Cardiac fibroblast (primary cell): ENCODE measurements around the gene IER5L.

Source experiments
- DNase-seq, 2 donors: peaks; one replicate each; pipeline versions ENCODE4 v3.0.0 to v3.0.0-alpha.2; 2010; ENCODE audit warnings: low read depth in 2 of 2
- H3K4me3 ChIP-seq, 2 donors: replicated peaks in 1 of 2; 1 replicate in 1 of 2; 2 replicates in 1 of 2; pipeline ENCODE4 v1.5.1; 2011; ENCODE audit warnings: low read depth in 2 of 2, low read length in 2 of 2, mild to moderate bottlenecking in 2 of 2, moderate library complexity in 1 of 2
- TF ChIP-seq, protein P1 (sequence below): IDR thresholded peaks from one replicate; pipeline ENCODE4 v1.5.1; 2011; ENCODE audit warnings: low read depth, mild to moderate bottlenecking, low read length, inconsistent platforms

IER5L gene

GRCh38 chr9:129154866-129155477 lies 23.1 kb downstream of the IER5L start:
- H3K4me3 ChIP-seq, result no peak overlapping the region
- TF ChIP-seq, protein P1, sequence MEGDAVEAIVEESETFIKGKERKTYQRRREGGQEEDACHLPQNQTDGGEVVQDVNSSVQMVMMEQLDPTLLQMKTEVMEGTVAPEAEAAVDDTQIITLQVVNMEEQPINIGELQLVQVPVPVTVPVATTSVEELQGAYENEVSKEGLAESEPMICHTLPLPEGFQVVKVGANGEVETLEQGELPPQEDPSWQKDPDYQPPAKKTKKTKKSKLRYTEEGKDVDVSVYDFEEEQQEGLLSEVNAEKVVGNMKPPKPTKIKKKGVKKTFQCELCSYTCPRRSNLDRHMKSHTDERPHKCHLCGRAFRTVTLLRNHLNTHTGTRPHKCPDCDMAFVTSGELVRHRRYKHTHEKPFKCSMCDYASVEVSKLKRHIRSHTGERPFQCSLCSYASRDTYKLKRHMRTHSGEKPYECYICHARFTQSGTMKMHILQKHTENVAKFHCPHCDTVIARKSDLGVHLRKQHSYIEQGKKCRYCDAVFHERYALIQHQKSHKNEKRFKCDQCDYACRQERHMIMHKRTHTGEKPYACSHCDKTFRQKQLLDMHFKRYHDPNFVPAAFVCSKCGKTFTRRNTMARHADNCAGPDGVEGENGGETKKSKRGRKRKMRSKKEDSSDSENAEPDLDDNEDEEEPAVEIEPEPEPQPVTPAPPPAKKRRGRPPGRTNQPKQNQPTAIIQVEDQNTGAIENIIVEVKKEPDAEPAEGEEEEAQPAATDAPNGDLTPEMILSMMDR, result no peak
- DNase-seq, result no peak

DNA sequence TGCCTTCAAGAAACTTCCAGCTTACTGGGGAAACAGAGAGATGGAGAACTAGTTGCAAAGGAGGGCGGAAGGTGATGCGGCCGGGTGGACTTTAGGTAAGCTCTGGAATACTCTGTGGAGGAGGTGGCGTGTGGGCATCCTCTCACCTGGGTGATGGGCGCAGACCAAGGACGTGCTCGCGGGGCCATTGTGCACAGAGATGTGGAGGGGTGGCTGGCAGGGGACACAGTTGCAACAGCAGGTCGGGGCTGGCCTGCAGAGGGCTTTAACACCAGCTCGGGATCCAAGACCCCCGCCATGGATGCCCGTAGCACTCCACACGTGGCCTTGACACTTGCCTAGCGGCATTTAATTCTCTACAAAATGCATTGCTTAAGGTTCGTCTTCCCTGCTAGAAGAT lies 26.6 kb downstream of the IER5L start:
- no peak overlapping the region for H3K4me3 ChIP-seq
- TF ChIP-seq, protein P1, result no peak

DNA sequence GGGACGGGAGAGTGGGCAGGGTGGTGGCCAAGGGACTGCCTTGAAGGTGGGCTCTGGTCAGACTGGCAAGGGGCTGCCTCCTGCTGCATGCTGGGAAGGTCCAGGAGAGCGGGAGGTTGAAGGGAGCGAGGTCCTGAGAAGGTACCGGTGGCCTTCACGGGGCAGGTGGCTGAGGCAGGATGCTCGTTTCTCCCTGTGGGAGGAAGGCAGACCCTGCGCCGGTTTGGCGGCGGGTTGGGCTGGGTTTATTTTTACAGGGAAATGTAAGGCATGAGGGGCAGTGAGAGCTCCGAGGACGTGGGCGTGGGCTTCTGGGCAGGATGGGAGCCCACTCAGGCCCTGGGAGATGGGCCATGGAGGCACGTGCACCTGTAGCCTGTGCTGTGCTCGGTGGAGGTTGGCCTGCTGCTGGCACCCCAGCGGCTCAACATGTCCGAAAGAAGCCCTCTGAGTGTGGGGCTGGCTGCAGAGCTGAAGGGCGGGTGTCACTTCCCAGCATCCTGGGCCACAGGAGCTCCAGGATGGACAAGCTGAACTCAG lies 27.3 kb downstream of the IER5L start:
- no peak for DNase-seq
- H3K4me3 ChIP-seq, result no peak overlapping the region
- TF ChIP-seq, protein P1, result no peak

More for the DNA sequence above, 26.6 kb downstream of the IER5L start:
- DNase-seq, result no peak

DNA sequence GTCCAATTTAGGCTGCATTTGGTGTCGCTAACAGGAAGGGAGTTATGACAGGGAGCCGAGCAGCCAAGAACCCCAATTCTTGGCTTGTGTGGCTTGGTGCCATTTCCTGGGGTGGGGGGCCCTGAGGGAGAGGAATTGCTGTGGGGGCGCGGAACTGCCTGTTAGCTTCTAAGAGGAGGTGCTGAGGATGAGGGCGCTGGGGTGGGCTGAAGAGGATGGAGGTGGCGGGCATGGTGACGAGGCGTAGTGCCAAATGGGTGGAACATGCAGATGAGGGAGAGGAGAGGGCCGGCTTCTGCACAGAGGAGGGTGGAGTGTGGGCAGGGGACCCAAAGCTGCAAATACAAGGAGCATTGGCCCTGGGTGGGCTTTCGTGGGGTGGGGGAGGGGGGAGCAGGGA lies 27.9 kb downstream of the IER5L start:
- DNase-seq, result no peak
- H3K4me3 ChIP-seq, result no peak overlapping the region
- TF ChIP-seq, protein P1, result no peak

- TF ChIP-seq, protein P1, result no peak
- no peak overlapping the region for H3K4me3 ChIP-seq
- no peak for DNase-seq
These were observed 28.6 kb downstream of the IER5L start for GRCh38 chr9:129149442-129149841.

GRCh38 chr9:129148463-129149204 lies 29.4 kb downstream of the IER5L start:
- DNase-seq, result no peak
- TF ChIP-seq, protein P1, result no peak
- no peak overlapping the region for H3K4me3 ChIP-seq
